HEK293 (cell line): Measurements from ENCODE around the gene TRPV5.

Source experiments
- CTCF ChIA-PET: fragments of 350-600 bp; formaldehyde crosslinking; extraction: SDS; loops from one replicate; lab custom pipeline; 2021; ENCODE audit warnings: antibody characterized with exemption; lab: Yijun Ruan, JAX
- POLR2A ChIA-PET: fragments of 300-600 bp; formaldehyde crosslinking; extraction: SDS; loops from one replicate; lab custom pipeline; 2020; ENCODE audit warnings: antibody characterized with exemption, inconsistent platforms; lab: Yijun Ruan, JAX
- H3K27ac ChIP-seq: fragments of 200-500 bp; sonication (Bioruptor generic); 2 replicates; pipeline ENCODE4 v1.5.1; 2014; ENCODE audit warnings: low read depth, low read length, control low read depth, inconsistent platforms; ENCODE audit errors: extremely low read depth
- H3K36me3 ChIP-seq, 2 experiments: fragments of 200-500 bp in 1 of 2; sonication (Bioruptor generic) in 1 of 2; 1 replicate in 1 of 2; 2 replicates in 1 of 2; pipeline ENCODE4 v1.5.1; 2014 to 2017; ENCODE audit warnings: inconsistent platforms in 2 of 2, low read length in 2 of 2; ENCODE audit not compliant: control insufficient read depth in 2 of 2, insufficient read depth in 1 of 2
- H3K4me1 ChIP-seq: fragments of 200-500 bp; sonication (Bioruptor generic); 2 replicates; pipeline ENCODE4 v1.5.1; 2014; ENCODE audit warnings: mild to moderate bottlenecking, low read length, inconsistent platforms; ENCODE audit not compliant: control insufficient read depth, insufficient read depth
- H3K4me3 ChIP-seq: 2 replicates; pipeline ENCODE4 v1.5.1; 2011; ENCODE audit warnings: low read depth, mild to moderate bottlenecking, control low read depth, low read length, moderate library complexity
- H3K9me3 ChIP-seq: fragments of 200-500 bp; sonication (Bioruptor generic); 2 replicates; pipeline ENCODE4 v1.5.1; 2014; ENCODE audit warnings: low read depth, low read length, inconsistent platforms; ENCODE audit not compliant: control insufficient read depth, insufficient read depth
- MZF1 ChIP-seq: fragments of 450-650 bp; formaldehyde crosslinking; IDR thresholded peaks from 2 replicates; pipeline ENCODE4 v1.5.1; 2017; ENCODE audit warnings: missing biosample characterization, missing genetic modification characterization, borderline replicate concordance
- SCRT2 ChIP-seq: fragments of 450-650 bp; formaldehyde crosslinking; IDR thresholded peaks from 2 replicates; pipeline ENCODE4 v1.5.1; 2016; ENCODE audit warnings: missing biosample characterization, missing genetic modification characterization
- ZBTB10 ChIP-seq: fragments of 450-650 bp; formaldehyde crosslinking; IDR thresholded peaks from 2 replicates; pipeline ENCODE4 v1.5.1; 2016; ENCODE audit warnings: missing biosample characterization, missing genetic modification characterization
- ZBTB20 ChIP-seq: fragments of 450-650 bp; formaldehyde crosslinking; IDR thresholded peaks from 2 replicates; pipeline ENCODE4 v1.5.1; 2016; ENCODE audit warnings: missing biosample characterization, missing genetic modification characterization
- ZBTB44 ChIP-seq: fragments of 450-650 bp; IDR thresholded peaks from 2 replicates; pipeline ENCODE4 v1.5.1; 2018; ENCODE audit warnings: missing biosample characterization, mild to moderate bottlenecking, missing genetic modification characterization
- ZNF140 ChIP-seq: fragments of 450-650 bp; formaldehyde crosslinking; IDR thresholded peaks from 2 replicates; pipeline ENCODE4 v1.5.1; 2016; ENCODE audit warnings: missing biosample characterization, missing genetic modification characterization
- ZNF2 ChIP-seq: fragments of 450-650 bp; formaldehyde crosslinking; IDR thresholded peaks from 2 replicates; pipeline ENCODE4 v1.5.1; 2016; ENCODE audit warnings: missing biosample characterization, missing genetic modification characterization
- ZNF24 ChIP-seq: fragments of 450-650 bp; formaldehyde crosslinking; IDR thresholded peaks from 2 replicates; pipeline ENCODE4 v1.5.1; 2016; ENCODE audit warnings: missing biosample characterization, missing genetic modification characterization
- ZNF280C ChIP-seq: fragments of 450-650 bp; formaldehyde crosslinking; IDR thresholded peaks from 2 replicates; pipeline ENCODE4 v1.5.1; 2016; ENCODE audit warnings: missing biosample characterization, missing genetic modification characterization
- ZNF335 ChIP-seq: fragments of 450-650 bp; formaldehyde crosslinking; conservative IDR thresholded peaks from 2 replicates; pipeline ENCODE4 v1.5.1; 2016; ENCODE audit warnings: missing biosample characterization, missing genetic modification characterization
- ZNF341 ChIP-seq: fragments of 450-650 bp; formaldehyde crosslinking; IDR thresholded peaks from 2 replicates; pipeline ENCODE4; 2016; ENCODE audit warnings: low read depth, missing biosample characterization, missing genetic modification characterization
- ZNF610 ChIP-seq: fragments of 450-650 bp; formaldehyde crosslinking; IDR thresholded peaks from 2 replicates; pipeline ENCODE4 v1.5.1; 2016; ENCODE audit warnings: missing biosample characterization, missing genetic modification characterization, borderline replicate concordance
- ZNF677 ChIP-seq: fragments of 450-650 bp; IDR thresholded peaks from 2 replicates; pipeline ENCODE4 v1.5.0; 2018; ENCODE audit warnings: missing biosample characterization, mild to moderate bottlenecking, missing genetic modification characterization, moderate library complexity
- ZNF692 ChIP-seq: fragments of 450-650 bp; formaldehyde crosslinking; IDR thresholded peaks from 2 replicates; pipeline ENCODE4 v1.5.1; 2016; ENCODE audit warnings: missing biosample characterization, missing genetic modification characterization
- ZNF785 ChIP-seq: fragments of 450-650 bp; formaldehyde crosslinking; IDR thresholded peaks from 2 replicates; pipeline ENCODE4 v1.5.1; 2016; ENCODE audit warnings: missing biosample characterization, missing genetic modification characterization
- ZNF791 ChIP-seq: fragments of 450-650 bp; formaldehyde crosslinking; IDR thresholded peaks from 2 replicates; pipeline ENCODE4 v1.5.1; 2016; ENCODE audit warnings: missing biosample characterization, missing genetic modification characterization
- ZNF837 ChIP-seq: fragments of 450-650 bp; formaldehyde crosslinking; IDR thresholded peaks from 2 replicates; pipeline ENCODE4 v1.5.1; 2016; ENCODE audit warnings: missing biosample characterization, missing genetic modification characterization
- TF ChIP-seq, protein P1 (sequence below): fragments of 450-650 bp; formaldehyde crosslinking; IDR thresholded peaks from 2 replicates; pipeline ENCODE4 v1.5.1; 2017; ENCODE audit warnings: missing biosample characterization, missing genetic modification characterization
- TF ChIP-seq, protein P2 (sequence below): fragments of 450-650 bp; formaldehyde crosslinking; IDR thresholded peaks from 2 replicates; pipeline ENCODE4 v1.5.1; 2016; ENCODE audit warnings: missing biosample characterization, missing genetic modification characterization
- TF ChIP-seq, protein P3 (sequence below): fragments of 450-650 bp; formaldehyde crosslinking; IDR thresholded peaks from 2 replicates; pipeline ENCODE4 v1.5.1; 2016; ENCODE audit warnings: missing biosample characterization, missing genetic modification characterization

The TRPV5 gene

GRCh38 chr7:142945001-142945400 lies 11.5 kb upstream of the TRPV5 start:
- H3K27ac ChIP-seq, result no peak overlapping the region
- TF ChIP-seq ZBTB20 (tag by site-specific recombination) (no peak), ZNF140 (no peak), ZNF341 (tag by site-specific recombination) (no peak), MZF1 (tag by site-specific recombination) (no peak), ZNF791 (no peak), ZNF280C (tag by site-specific recombination) (no peak), ZNF692 (tag by site-specific recombination) (no peak)
- TF ChIP-seq, protein P1, sequence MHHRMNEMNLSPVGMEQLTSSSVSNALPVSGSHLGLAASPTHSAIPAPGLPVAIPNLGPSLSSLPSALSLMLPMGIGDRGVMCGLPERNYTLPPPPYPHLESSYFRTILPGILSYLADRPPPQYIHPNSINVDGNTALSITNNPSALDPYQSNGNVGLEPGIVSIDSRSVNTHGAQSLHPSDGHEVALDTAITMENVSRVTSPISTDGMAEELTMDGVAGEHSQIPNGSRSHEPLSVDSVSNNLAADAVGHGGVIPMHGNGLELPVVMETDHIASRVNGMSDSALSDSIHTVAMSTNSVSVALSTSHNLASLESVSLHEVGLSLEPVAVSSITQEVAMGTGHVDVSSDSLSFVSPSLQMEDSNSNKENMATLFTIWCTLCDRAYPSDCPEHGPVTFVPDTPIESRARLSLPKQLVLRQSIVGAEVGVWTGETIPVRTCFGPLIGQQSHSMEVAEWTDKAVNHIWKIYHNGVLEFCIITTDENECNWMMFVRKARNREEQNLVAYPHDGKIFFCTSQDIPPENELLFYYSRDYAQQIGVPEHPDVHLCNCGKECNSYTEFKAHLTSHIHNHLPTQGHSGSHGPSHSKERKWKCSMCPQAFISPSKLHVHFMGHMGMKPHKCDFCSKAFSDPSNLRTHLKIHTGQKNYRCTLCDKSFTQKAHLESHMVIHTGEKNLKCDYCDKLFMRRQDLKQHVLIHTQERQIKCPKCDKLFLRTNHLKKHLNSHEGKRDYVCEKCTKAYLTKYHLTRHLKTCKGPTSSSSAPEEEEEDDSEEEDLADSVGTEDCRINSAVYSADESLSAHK (tag by site-specific recombination), result no peak
- POLR2A ChIA-PET, result no interaction called here
- CTCF ChIA-PET, result interaction anchor here (1.0 kb wide), 1 partner anchor 35 kb away, joined by 3 read pairs; no protein-coding TSS in a partner anchor
- no peaks in the 10 kb centered on the region for H3K36me3 ChIP-seq
- no peaks in the 10 kb centered on the region for H3K4me1 ChIP-seq
- no peaks in the 10 kb centered on the region for H3K9me3 ChIP-seq
- no peak overlapping the region for H3K4me3 ChIP-seq

- Histone ChIP-seq H3K4me3 (no peak overlapping the region), H3K36me3 (no peaks in the 10 kb centered on the region), H3K4me1 (no peaks in the 10 kb centered on the region), H3K27ac (no peak overlapping the region), H3K9me3 (no peaks in the 10 kb centered on the region)
- CTCF ChIA-PET, result no interaction called here
- POLR2A ChIA-PET, result no interaction called here
- TF ChIP-seq ZNF2 (tag by site-specific recombination), result no peak
- no peak for TF ChIP-seq ZNF677 (tag by site-specific recombination)
- no peak for TF ChIP-seq ZNF335
- TF ChIP-seq ZNF785, result no peak
- TF ChIP-seq, protein P2, sequence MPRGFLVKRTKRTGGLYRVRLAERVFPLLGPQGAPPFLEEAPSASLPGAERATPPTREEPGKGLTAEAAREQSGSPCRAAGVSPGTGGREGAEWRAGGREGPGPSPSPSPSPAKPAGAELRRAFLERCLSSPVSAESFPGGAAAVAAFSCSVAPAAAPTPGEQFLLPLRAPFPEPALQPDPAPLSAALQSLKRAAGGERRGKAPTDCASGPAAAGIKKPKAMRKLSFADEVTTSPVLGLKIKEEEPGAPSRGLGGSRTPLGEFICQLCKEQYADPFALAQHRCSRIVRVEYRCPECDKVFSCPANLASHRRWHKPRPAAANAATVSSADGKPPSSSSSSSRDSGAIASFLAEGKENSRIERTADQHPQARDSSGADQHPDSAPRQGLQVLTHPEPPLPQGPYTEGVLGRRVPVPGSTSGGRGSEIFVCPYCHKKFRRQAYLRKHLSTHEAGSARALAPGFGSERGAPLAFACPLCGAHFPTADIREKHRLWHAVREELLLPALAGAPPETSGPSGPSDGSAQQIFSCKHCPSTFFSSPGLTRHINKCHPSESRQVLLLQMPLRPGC (tag by site-specific recombination), result no peak
- TF ChIP-seq ZBTB44 (tag by site-specific recombination), result no peak
- TF ChIP-seq SCRT2, result no peak
- TF ChIP-seq ZNF24 (tag by site-specific recombination), result no peak
- TF ChIP-seq ZNF610 (tag by site-specific recombination), result no peak
- TF ChIP-seq, protein P3, sequence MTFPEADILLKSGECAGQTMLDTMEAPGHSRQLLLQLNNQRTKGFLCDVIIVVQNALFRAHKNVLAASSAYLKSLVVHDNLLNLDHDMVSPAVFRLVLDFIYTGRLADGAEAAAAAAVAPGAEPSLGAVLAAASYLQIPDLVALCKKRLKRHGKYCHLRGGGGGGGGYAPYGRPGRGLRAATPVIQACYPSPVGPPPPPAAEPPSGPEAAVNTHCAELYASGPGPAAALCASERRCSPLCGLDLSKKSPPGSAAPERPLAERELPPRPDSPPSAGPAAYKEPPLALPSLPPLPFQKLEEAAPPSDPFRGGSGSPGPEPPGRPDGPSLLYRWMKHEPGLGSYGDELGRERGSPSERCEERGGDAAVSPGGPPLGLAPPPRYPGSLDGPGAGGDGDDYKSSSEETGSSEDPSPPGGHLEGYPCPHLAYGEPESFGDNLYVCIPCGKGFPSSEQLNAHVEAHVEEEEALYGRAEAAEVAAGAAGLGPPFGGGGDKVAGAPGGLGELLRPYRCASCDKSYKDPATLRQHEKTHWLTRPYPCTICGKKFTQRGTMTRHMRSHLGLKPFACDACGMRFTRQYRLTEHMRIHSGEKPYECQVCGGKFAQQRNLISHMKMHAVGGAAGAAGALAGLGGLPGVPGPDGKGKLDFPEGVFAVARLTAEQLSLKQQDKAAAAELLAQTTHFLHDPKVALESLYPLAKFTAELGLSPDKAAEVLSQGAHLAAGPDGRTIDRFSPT, result no peak
- no peak for TF ChIP-seq ZNF837 (tag by site-specific recombination)
- no peak for TF ChIP-seq ZBTB10
Observed at GRCh38 chr7:142943706-142944268, 10.2 kb upstream of the TRPV5 start.
